ENCODE data around the gene CALB2. TPM values are rescaled to one million over a fixed set of nuclear protein-coding genes. Genes with fewer than 3 reads are reported as not detected.

CALB2 gene
- total and polyA plus RNA-seq, 2 of the 13 experiments (the other 11 are each of a cell fraction or from before 2014, with no cell fraction given): 0.37 to 0.40 TPM

DNA sequence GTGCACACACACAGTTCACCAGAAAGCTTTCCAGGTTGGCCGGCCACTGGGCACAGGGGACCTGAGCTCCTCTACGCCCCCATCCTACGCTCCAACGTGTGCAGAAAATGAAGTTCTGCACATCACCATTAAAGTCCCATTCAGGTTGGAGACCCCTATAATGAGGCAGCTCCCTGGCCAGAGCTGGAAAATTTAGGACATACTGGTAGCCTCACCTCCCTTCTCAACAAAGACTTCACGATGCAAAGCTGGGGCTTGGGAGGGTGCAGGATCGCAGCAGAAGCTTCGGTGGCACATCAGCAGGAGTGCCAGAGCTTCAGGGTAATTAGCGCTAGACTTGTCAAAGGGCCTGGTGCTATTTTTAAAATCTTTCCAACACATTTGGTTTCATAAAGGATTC lies 15.4 kb upstream of the CALB2 start:
- TF ChIP-seq ZNF562 (CRISPR knock-in tag; IDR thresholded peaks at IDR 0.05; ENCODE audit: borderline replicate concordance): no peak
- TF ChIP-seq, protein P1, sequence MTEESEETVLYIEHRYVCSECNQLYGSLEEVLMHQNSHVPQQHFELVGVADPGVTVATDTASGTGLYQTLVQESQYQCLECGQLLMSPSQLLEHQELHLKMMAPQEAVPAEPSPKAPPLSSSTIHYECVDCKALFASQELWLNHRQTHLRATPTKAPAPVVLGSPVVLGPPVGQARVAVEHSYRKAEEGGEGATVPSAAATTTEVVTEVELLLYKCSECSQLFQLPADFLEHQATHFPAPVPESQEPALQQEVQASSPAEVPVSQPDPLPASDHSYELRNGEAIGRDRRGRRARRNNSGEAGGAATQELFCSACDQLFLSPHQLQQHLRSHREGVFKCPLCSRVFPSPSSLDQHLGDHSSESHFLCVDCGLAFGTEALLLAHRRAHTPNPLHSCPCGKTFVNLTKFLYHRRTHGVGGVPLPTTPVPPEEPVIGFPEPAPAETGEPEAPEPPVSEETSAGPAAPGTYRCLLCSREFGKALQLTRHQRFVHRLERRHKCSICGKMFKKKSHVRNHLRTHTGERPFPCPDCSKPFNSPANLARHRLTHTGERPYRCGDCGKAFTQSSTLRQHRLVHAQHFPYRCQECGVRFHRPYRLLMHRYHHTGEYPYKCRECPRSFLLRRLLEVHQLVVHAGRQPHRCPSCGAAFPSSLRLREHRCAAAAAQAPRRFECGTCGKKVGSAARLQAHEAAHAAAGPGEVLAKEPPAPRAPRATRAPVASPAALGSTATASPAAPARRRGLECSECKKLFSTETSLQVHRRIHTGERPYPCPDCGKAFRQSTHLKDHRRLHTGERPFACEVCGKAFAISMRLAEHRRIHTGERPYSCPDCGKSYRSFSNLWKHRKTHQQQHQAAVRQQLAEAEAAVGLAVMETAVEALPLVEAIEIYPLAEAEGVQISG (CRISPR knock-in tag; IDR thresholded peaks at IDR 0.05): no peak
- TF ChIP-seq ATF5 (CRISPR knock-in tag; IDR thresholded peaks at IDR 0.05; ENCODE audit: low read depth): no peak
- no peak for TF ChIP-seq NAIF1 (CRISPR knock-in tag; IDR thresholded peaks at IDR 0.05; ENCODE audit: borderline replicate concordance)
- peak; percentile 79; the same call in 1 of the 2 replicates for TF ChIP-seq MNT (IDR thresholded peaks at IDR 0.05)
- no peak for TF ChIP-seq STAG1 (CRISPR knock-in tag; IDR thresholded peaks at IDR 0.05)
- no peak for TF ChIP-seq HNRNPL (IDR thresholded peaks at IDR 0.05; ENCODE audit: low read depth, low read length)
- no peak overlapping the region for H3K9ac ChIP-seq (ENCODE audit: insufficient read depth, low read depth, low read length)
- no TSS peak for BruUV-seq (replicated peaks)
- POLR2A ChIA-PET: no interaction called here
- 52% methylated on average over 7 of the region's 8 CpGs for WGBS (ENCODE audit: low lambda C conversion rate)
- no peaks in the 10 kb centered on the region for H3K9me3 ChIP-seq (ENCODE audit: low read length)
- no peak overlapping the region for H3K27ac ChIP-seq (ENCODE audit: extremely low read length, insufficient read depth, low read length)
- peaks cover 12% of the 10 kb centered on the region for H3K4me1 ChIP-seq (ENCODE audit: insufficient read depth, low read length)
- ATAC-seq: no peak
- H3K4me2 ChIP-seq (ENCODE audit: low read depth, low read length): no peak overlapping the region
- in situ Hi-C loops (cut with HindIII; ENCODE audit: extremely low pct_ligation_motif_present, low pct_unique_long_range_greater_than_20kb): no loop called here
- DNase-seq (ENCODE audit: low spot score): no peak
- no peaks in the 10 kb centered on the region for H3K79me2 ChIP-seq (ENCODE audit: insufficient read depth, low read length)
- CTCF ChIA-PET (ENCODE audit: low intra/inter-chr PET ratio, low total read pairs): no interaction called here
- intact Hi-C loops (cut with micrococcal nuclease; ENCODE audit: unreplicated experiment): no loop called here
- no peak for FAIRE-seq
- H3K27me3 ChIP-seq (ENCODE audit: control insufficient read depth in 1 of 2, insufficient read depth in 2 of 2, low read length in 2 of 2): peaks cover 2 to 61% of the 10 kb centered on the region in 2 experiments; a peak in 4 of 5 replicates
- H3K36me3 ChIP-seq (replicated peaks in 1 of 2; ENCODE audit: control insufficient read depth in 1 of 2, insufficient read depth in 2 of 2, low read length in 2 of 2): no peaks in the 10 kb centered on the region
- H2AFZ ChIP-seq (ENCODE audit: low read length): no peak overlapping the region
- H3K4me3 ChIP-seq (replicated peaks in 1 of 3; ENCODE audit: insufficient read depth in 1 of 3, low read depth in 2 of 3, low read length in 3 of 3): no peak overlapping the region
- H4K20me1 ChIP-seq (ENCODE audit: insufficient read depth, low read length): no peaks in the 10 kb centered on the region
